A673 (cell line): Measurements from ENCODE around the gene FYCO1. TPM values are rescaled to one million over a fixed set of nuclear protein-coding genes. Genes with fewer than 3 reads are reported as not detected.

ENCODE experiments used
- BruUV-seq: library from RNA; stranded (reverse); fragments of 400-500 nt; replicated peaks from 2 replicates; lab custom pipeline; 2021; lab: Mats Ljungman, UMichigan
- CTCF ChIA-PET: fragments of 300-600 bp; sonication (Branson Sonifier 250); formaldehyde crosslinking; loops from one replicate; lab custom pipeline; 2022; ENCODE audit warnings: antibody characterized with exemption; lab: Charles Lee
- POLR2A ChIA-PET: fragments of 300-600 bp; sonication (Branson Sonifier 250); formaldehyde crosslinking; loops from one replicate; lab custom pipeline; 2022; ENCODE audit warnings: antibody characterized with exemption; ENCODE audit not compliant: low non-redundant PET; lab: Charles Lee
- DNase-seq: peaks from one replicate; pipeline ENCODE4 v3.0.0-alpha.2; 2015; ENCODE audit warnings: low spot score
- H3K27ac ChIP-seq: fragments of 200-600 bp; sonication (generic); 2 replicates; pipeline ENCODE4 v1.5.1; 2016; ENCODE audit warnings: mixed run types, low read depth, mild to moderate bottlenecking, mixed read lengths, antibody characterized with exemption, low read length; ENCODE audit not compliant: poor library complexity, severe bottlenecking
- H3K27me3 ChIP-seq: fragments of 200-600 bp; sonication (generic); replicated peaks from 2 replicates; pipeline ENCODE4 v1.6.1; 2017; ENCODE audit warnings: mixed run types, low read depth, mild to moderate bottlenecking, mixed read lengths, antibody characterized with exemption, low read length; ENCODE audit not compliant: insufficient read depth, poor library complexity
- H3K36me3 ChIP-seq: fragments of 200-600 bp; sonication (generic); 2 replicates; pipeline ENCODE4 v1.6.1; 2016; ENCODE audit warnings: mixed run types, mild to moderate bottlenecking, mixed read lengths, antibody characterized with exemption, low read length; ENCODE audit not compliant: insufficient read depth, poor library complexity, severe bottlenecking
- H3K4me1 ChIP-seq: fragments of 200-600 bp; sonication (generic); 2 replicates; pipeline ENCODE4 v1.6.1; 2017; ENCODE audit warnings: mixed run types, mild to moderate bottlenecking, mixed read lengths, antibody characterized with exemption, low read length; ENCODE audit not compliant: insufficient read depth, poor library complexity, severe bottlenecking
- H3K4me3 ChIP-seq: fragments of 200-600 bp; sonication (generic); 2 replicates; pipeline ENCODE4 v1.5.1; 2016; ENCODE audit warnings: low read depth, mixed run types, mild to moderate bottlenecking, mixed read lengths, low read length; ENCODE audit not compliant: poor library complexity, severe bottlenecking
- H3K9me3 ChIP-seq: fragments of 200-600 bp; sonication (generic); 2 replicates; pipeline ENCODE4 v1.6.1; 2016; ENCODE audit warnings: mixed run types, low read depth, mild to moderate bottlenecking, mixed read lengths, antibody characterized with exemption, low read length; ENCODE audit not compliant: poor library complexity, severe bottlenecking
- CTCF ChIP-seq: fragments of 300-800, 200-600 bp; sonication (generic); conservative IDR thresholded peaks from 2 replicates; pipeline ENCODE4 v1.5.1; 2017; ENCODE audit warnings: low read depth, mild to moderate bottlenecking, antibody characterized with exemption, low read length, moderate library complexity, mixed read lengths
- EZH2 ChIP-seq: fragments of 200-600 bp; sonication (generic); IDR thresholded peaks from 2 replicates; pipeline ENCODE4 v1.6.1; 2017; ENCODE audit warnings: borderline replicate concordance, low read depth, mild to moderate bottlenecking, mixed read lengths, antibody characterized with exemption, low read length; ENCODE audit not compliant: poor library complexity, severe bottlenecking
- intact Hi-C: fragments of 100-400 bp; cut with micrococcal nuclease; formaldehyde crosslinking; loops from one replicate; pipeline ENCODE4 v1.10.0; 2022; ENCODE audit not compliant: unreplicated experiment
- total RNA-seq: library from RNA; stranded (reverse); gene quantifications from 2 replicates; pipeline ENCODE4 v1.2.3, GENCODE V29; 2021

The FYCO1 gene
- total RNA-seq, 1 experiment from 2014 or later = 7.4 TPM

DNA sequence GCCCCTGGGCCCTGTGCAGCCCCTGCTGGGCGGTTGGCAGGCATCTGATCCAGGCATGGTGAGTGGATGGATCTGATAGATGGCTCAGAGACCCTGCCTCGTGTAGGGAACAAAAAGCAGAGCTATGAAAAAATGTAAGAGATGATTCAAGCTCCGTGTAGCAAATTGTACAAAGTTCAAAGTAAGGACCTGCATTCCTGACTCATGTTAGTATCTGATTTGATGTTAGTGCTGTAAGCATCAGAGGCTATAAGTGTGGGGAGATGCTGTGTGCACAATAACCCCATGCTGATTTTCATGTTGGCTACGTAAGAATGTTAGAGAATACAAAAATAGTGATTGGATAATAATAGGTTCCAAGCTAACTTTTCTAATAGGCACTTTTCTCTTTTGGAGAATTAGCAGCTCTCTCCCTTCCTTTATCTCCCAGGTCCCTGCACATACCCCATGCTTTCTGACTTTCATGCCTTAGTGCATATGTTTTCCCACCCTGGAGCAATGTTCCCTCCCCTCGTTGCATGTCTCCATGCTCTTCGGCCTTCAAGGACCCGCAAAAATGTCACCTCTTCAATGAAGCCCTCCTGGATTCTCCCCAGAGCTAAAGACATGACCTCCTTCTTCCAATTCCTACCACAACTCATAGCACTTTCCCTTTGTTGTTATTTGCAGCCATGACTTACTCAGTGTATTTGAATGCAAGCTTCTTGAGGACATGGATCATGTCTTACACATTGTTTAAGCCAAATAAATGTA lies 107.7 kb downstream of the FYCO1 start:
- Histone ChIP-seq H3K36me3 (no peaks in the 10 kb centered on the region), H3K4me3 (no peak overlapping the region), H3K27ac (no peak overlapping the region), H3K27me3 (no peaks in the 10 kb centered on the region), H3K9me3 (no peaks in the 10 kb centered on the region), H3K4me1 (no peaks in the 10 kb centered on the region)
- ChIA-PET POLR2A (no interaction called here), CTCF (no interaction called here)
- no TSS peak for BruUV-seq
- DNase-seq = no peak
- TF ChIP-seq EZH2 (no peak), CTCF (no peak)
- intact Hi-C loops = no loop called here

DNA sequence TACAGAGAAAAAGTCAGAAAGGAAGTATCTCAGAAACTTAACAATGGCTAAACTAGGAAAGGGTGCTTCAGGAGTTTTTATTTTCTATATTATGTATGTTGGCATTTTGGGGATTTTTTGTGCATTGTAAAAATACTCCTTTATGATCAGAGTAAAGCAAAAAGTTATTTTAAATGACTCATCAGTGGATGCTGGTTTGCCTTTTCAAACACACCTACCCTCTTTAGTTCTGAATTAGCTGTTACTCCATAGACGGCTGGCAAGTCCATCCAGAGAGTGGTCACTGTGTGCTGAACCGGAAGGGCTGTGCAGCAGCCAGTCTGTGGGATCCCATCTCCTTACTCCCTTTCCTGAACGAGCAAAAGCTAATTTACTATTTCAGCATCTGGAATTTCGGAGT lies 108.3 kb downstream of the FYCO1 start:
- BruUV-seq = no TSS peak
- Histone ChIP-seq H3K27me3 (no peaks in the 10 kb centered on the region), H3K9me3 (no peaks in the 10 kb centered on the region), H3K36me3 (no peaks in the 10 kb centered on the region), H3K4me1 (no peaks in the 10 kb centered on the region), H3K4me3 (no peak overlapping the region), H3K27ac (no peak overlapping the region)
- DNase-seq = no peak
- TF ChIP-seq EZH2 (no peak), CTCF (no peak)
- CTCF ChIA-PET = no interaction called here
- intact Hi-C loops = no loop called here
- POLR2A ChIA-PET = no interaction called here

DNA sequence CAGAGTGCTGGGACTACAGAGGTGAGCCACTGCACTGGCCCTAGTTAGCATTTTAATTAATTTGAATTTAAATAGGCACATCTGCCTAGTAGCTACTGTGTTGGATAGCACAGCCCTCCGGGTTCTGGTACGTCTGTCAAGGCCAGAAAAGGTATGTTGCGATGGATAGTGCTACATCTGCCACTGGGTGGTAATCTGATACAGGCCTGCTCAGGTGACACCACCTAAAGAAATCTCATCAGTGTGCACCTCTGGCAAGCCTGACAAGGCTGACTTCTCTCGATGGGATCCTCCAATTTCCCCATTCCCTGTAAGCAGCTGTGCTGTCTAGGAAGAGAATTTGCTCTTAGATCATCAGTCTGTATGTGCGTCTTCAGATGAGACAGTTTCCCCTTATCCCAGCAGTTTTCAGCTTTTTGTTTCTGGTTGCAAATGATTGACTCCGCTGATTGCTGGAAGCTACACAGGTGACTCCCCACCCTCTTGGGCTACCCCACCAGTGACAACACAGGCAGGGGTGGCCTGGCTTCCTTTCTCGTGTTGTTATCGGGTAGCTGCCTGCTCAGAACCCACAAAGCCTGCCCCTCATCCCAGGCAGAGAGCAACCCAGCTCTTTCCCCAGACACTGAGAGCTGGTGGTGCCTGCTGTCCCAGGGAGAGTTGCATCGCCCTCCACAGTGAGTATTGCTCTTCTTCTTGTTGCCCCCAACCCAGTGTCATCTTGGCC lies 109.5 kb downstream of the FYCO1 start, which contains the start of gene CCR9:
CCR9 (plus strand) TSS at position 565 of the 727 bp plus-strand sequence. CDS start 8,391 bp downstream, outside the sequence.
- H3K27me3 ChIP-seq = no peaks in the 10 kb centered on the region
- no peaks in the 10 kb centered on the region for H3K4me1 ChIP-seq
- CTCF ChIA-PET = no interaction called here
- POLR2A ChIA-PET = no interaction called here
- H3K36me3 ChIP-seq = no peaks in the 10 kb centered on the region
- H3K27ac ChIP-seq = no peak within 1 kb of the TSS
- intact Hi-C loops = no loop called here
- no peak within 1 kb of the TSS for H3K4me3 ChIP-seq
- H3K9me3 ChIP-seq = no peaks in the 10 kb centered on the region
- TF ChIP-seq EZH2 (no peak), CTCF (no peak)
- BruUV-seq = no TSS peak
- DNase-seq = no peak
